OCI-LY1 (cell line): ENCODE measurements around the gene ROCK2.

Experiments
- H2AFZ ChIP-seq: fragments of 200-600 bp; sonication (generic), shearing (Covaris generic); 2 replicates; pipeline ENCODE4 v1.6.0; 2014; ENCODE audit warnings: antibody characterized with exemption, mild to moderate bottlenecking, low read length
- H3F3A ChIP-seq: fragments of 200-600 bp; sonication (generic), shearing (Covaris generic); 2 replicates; pipeline ENCODE4 v1.6.0; 2014; ENCODE audit warnings: mild to moderate bottlenecking, antibody characterized with exemption, low read length, moderate library complexity; ENCODE audit not compliant: insufficient read depth
- H3K27ac ChIP-seq: fragments of 200-600 bp; sonication (generic); 2 replicates; pipeline ENCODE4 v1.5.1; 2014; ENCODE audit warnings: low read length, mixed run types, mild to moderate bottlenecking, low read depth; ENCODE audit not compliant: poor library complexity, severe bottlenecking
- H3K27me3 ChIP-seq: fragments of 200-600 bp; sonication (generic); 2 replicates; pipeline ENCODE4 v1.6.0; 2014; ENCODE audit warnings: antibody characterized with exemption, mild to moderate bottlenecking, low read length, moderate library complexity; ENCODE audit not compliant: insufficient read depth
- H3K36me3 ChIP-seq: fragments of 200-600 bp; sonication (generic); 2 replicates; pipeline ENCODE4 v1.6.1; 2014; ENCODE audit warnings: mild to moderate bottlenecking, antibody characterized with exemption, low read length, moderate library complexity, mixed read lengths; ENCODE audit not compliant: insufficient read depth
- H3K4me1 ChIP-seq: fragments of 200-600 bp; sonication (generic); 2 replicates; pipeline ENCODE4 v1.5.1; 2014; ENCODE audit warnings: mild to moderate bottlenecking, low read length, moderate library complexity; ENCODE audit not compliant: insufficient read depth, severe bottlenecking
- H3K4me2 ChIP-seq: fragments of 200-600 bp; sonication (generic), shearing (Covaris generic); 2 replicates; pipeline ENCODE4 v1.6.1; 2014; ENCODE audit warnings: low read length
- H3K4me3 ChIP-seq: fragments of 200-600 bp; sonication (generic); 2 replicates; pipeline ENCODE4 v1.5.1; 2014; ENCODE audit warnings: low read length, low read depth, mild to moderate bottlenecking, mixed read lengths; ENCODE audit not compliant: poor library complexity, severe bottlenecking
- H3K79me2 ChIP-seq: fragments of 200-600 bp; shearing (Covaris generic); 2 replicates; pipeline ENCODE4 v1.6.1; 2016; ENCODE audit warnings: mixed run types, low read length, mixed read lengths; ENCODE audit not compliant: insufficient read depth
- H3K9ac ChIP-seq: fragments of 200-600 bp; sonication (generic), shearing (Covaris generic); 2 replicates; pipeline ENCODE4 v1.6.1; 2014; ENCODE audit warnings: mild to moderate bottlenecking, low read length, mixed read lengths
- H3K9me2 ChIP-seq: fragments of 200-600 bp; sonication (generic), shearing (Covaris generic); 2 replicates; pipeline ENCODE4 v1.6.1; 2014; ENCODE audit warnings: low read depth, mild to moderate bottlenecking, low read length, mixed read lengths
- H3K9me3 ChIP-seq: fragments of 200-600 bp; shearing (Covaris generic); 2 replicates; pipeline ENCODE4 v1.6.1; 2014; ENCODE audit warnings: low read length, mixed read lengths
- H4K20me1 ChIP-seq: fragments of 200-600 bp; sonication (generic), shearing (Covaris generic); 2 replicates; pipeline ENCODE4 v1.6.0; 2016; ENCODE audit warnings: mild to moderate bottlenecking, low read length; ENCODE audit not compliant: insufficient read depth
- CTCF ChIP-seq: fragments of 200-600 bp; sonication (generic), shearing (Covaris generic); IDR thresholded peaks from 2 replicates; pipeline ENCODE4 v1.5.1; 2017; ENCODE audit warnings: mild to moderate bottlenecking, antibody characterized with exemption, low read length, moderate library complexity, mixed read lengths
- EZH2 ChIP-seq: fragments of 200-600 bp; sonication (generic), shearing (Covaris generic); IDR thresholded peaks from 2 replicates; pipeline ENCODE4 v1.8.0; 2017; ENCODE audit warnings: borderline replicate concordance, mixed run types, mild to moderate bottlenecking, antibody characterized with exemption, low read length, moderate library complexity, mixed read lengths

ROCK2 gene

GRCh38 chr2:11152591-11152990, 191.8 kb downstream of the ROCK2 start:
- no peak overlapping the region for H3K27ac ChIP-seq
- H3K9me2 ChIP-seq: no peaks in the 10 kb centered on the region
- no peaks in the 10 kb centered on the region for H3F3A ChIP-seq
- H3K27me3 ChIP-seq: no peaks in the 10 kb centered on the region
- no peak overlapping the region for H3K4me3 ChIP-seq
- no peak overlapping the region for H3K4me2 ChIP-seq
- H3K9ac ChIP-seq: no peak overlapping the region
- no peaks in the 10 kb centered on the region; the same call in 1 of the 2 replicates for H3K36me3 ChIP-seq
- TF ChIP-seq CTCF (no peak), EZH2 (no peak)
- H3K9me3 ChIP-seq: no peaks in the 10 kb centered on the region
- no peaks in the 10 kb centered on the region for H4K20me1 ChIP-seq
- H3K79me2 ChIP-seq: no peaks in the 10 kb centered on the region
- H3K4me1 ChIP-seq: peaks cover 14% of the 10 kb centered on the region
- H2AFZ ChIP-seq: no peak overlapping the region

- TF ChIP-seq CTCF (no peak), EZH2 (no peak)
- no peaks in the 10 kb centered on the region for H3K79me2 ChIP-seq
- H3K4me2 ChIP-seq: no peak overlapping the region
- H3F3A ChIP-seq: no peaks in the 10 kb centered on the region
- no peak overlapping the region for H3K4me3 ChIP-seq
- H3K27ac ChIP-seq: no peak overlapping the region
- H3K9me3 ChIP-seq: 0 out of 2 replicates have a peak, but pooled peaks cover 2% of the 10 kb centered on the region
- H3K27me3 ChIP-seq: no peaks in the 10 kb centered on the region
- H3K9ac ChIP-seq: no peak overlapping the region
- H3K4me1 ChIP-seq: no peaks in the 10 kb centered on the region
- H2AFZ ChIP-seq: no peak overlapping the region
- no peaks in the 10 kb centered on the region for H3K9me2 ChIP-seq
- H3K36me3 ChIP-seq: no peaks in the 10 kb centered on the region; the same call in 1 of the 2 replicates
- H4K20me1 ChIP-seq: no peaks in the 10 kb centered on the region
Measured at GRCh38 chr2:11147263-11147662, 197.2 kb downstream of the ROCK2 start.

GRCh38 chr2:11146076-11146475, 198.4 kb downstream of the ROCK2 start:
- Histone ChIP-seq H3K9me2 (no peaks in the 10 kb centered on the region), H3K9ac (no peak overlapping the region), H3K79me2 (no peaks in the 10 kb centered on the region), H3K27ac (no peak overlapping the region), H3K4me1 (no peaks in the 10 kb centered on the region), H4K20me1 (no peaks in the 10 kb centered on the region), H3K36me3 (no peaks in the 10 kb centered on the region; the same call in 1 of the 2 replicates), H3F3A (no peaks in the 10 kb centered on the region), H3K4me2 (no peak overlapping the region), H3K4me3 (no peak overlapping the region), H3K27me3 (no peaks in the 10 kb centered on the region), H2AFZ (no peak overlapping the region), H3K9me3 (0 out of 2 replicates have a peak, but pooled peaks cover 2% of the 10 kb centered on the region)
- TF ChIP-seq EZH2: no peak
- TF ChIP-seq CTCF: no peak
